Measurements from ENCODE around the gene SUPT4H1. TPM values are rescaled to one million over a fixed set of nuclear protein-coding genes. Genes with fewer than 3 reads are reported as not detected.

SUPT4H1 gene
- total and polyA plus RNA-seq, 2 experiments from 2014 or later = 82.2 to 83.7 TPM

- no peaks in the 10 kb centered on the region for H3K36me3 Mint-ChIP-seq (ENCODE audit: low read depth)
- no peak overlapping the region for H3K27ac Mint-ChIP-seq
- peaks cover 28% of the 10 kb centered on the region for H3K4me1 Mint-ChIP-seq
- TF ChIP-seq ZNF114 (CRISPR knock-in tag; IDR thresholded peaks at IDR 0.05) = no peak
- TF ChIP-seq EZH2 (IDR thresholded peaks at IDR 0.05; ENCODE audit: low read depth, unreplicated experiment) = no peak
- TF ChIP-seq, protein P1, sequence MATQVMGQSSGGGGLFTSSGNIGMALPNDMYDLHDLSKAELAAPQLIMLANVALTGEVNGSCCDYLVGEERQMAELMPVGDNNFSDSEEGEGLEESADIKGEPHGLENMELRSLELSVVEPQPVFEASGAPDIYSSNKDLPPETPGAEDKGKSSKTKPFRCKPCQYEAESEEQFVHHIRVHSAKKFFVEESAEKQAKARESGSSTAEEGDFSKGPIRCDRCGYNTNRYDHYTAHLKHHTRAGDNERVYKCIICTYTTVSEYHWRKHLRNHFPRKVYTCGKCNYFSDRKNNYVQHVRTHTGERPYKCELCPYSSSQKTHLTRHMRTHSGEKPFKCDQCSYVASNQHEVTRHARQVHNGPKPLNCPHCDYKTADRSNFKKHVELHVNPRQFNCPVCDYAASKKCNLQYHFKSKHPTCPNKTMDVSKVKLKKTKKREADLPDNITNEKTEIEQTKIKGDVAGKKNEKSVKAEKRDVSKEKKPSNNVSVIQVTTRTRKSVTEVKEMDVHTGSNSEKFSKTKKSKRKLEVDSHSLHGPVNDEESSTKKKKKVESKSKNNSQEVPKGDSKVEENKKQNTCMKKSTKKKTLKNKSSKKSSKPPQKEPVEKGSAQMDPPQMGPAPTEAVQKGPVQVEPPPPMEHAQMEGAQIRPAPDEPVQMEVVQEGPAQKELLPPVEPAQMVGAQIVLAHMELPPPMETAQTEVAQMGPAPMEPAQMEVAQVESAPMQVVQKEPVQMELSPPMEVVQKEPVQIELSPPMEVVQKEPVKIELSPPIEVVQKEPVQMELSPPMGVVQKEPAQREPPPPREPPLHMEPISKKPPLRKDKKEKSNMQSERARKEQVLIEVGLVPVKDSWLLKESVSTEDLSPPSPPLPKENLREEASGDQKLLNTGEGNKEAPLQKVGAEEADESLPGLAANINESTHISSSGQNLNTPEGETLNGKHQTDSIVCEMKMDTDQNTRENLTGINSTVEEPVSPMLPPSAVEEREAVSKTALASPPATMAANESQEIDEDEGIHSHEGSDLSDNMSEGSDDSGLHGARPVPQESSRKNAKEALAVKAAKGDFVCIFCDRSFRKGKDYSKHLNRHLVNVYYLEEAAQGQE (IDR thresholded peaks at IDR 0.05; ENCODE audit: unreplicated experiment) = no peak
- TF ChIP-seq EZH2phosphoT487 (IDR thresholded peaks at IDR 0.05; ENCODE audit: unreplicated experiment) = no peak
- no peak for TF ChIP-seq NANOG (IDR thresholded peaks at IDR 0.05; ENCODE audit: borderline replicate concordance)
- TF ChIP-seq ETS1 (IDR thresholded peaks at IDR 0.05) = no peak
- TF ChIP-seq, protein P2, sequence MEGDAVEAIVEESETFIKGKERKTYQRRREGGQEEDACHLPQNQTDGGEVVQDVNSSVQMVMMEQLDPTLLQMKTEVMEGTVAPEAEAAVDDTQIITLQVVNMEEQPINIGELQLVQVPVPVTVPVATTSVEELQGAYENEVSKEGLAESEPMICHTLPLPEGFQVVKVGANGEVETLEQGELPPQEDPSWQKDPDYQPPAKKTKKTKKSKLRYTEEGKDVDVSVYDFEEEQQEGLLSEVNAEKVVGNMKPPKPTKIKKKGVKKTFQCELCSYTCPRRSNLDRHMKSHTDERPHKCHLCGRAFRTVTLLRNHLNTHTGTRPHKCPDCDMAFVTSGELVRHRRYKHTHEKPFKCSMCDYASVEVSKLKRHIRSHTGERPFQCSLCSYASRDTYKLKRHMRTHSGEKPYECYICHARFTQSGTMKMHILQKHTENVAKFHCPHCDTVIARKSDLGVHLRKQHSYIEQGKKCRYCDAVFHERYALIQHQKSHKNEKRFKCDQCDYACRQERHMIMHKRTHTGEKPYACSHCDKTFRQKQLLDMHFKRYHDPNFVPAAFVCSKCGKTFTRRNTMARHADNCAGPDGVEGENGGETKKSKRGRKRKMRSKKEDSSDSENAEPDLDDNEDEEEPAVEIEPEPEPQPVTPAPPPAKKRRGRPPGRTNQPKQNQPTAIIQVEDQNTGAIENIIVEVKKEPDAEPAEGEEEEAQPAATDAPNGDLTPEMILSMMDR (conservative IDR thresholded peaks at IDR 0.05; ENCODE audit: low read depth in 2 of 2) = no peak
- TF ChIP-seq POLR2AphosphoS5 (IDR thresholded peaks at IDR 0.05; ENCODE audit: low read depth) = no peak
- TF ChIP-seq JUNB (IDR thresholded peaks at IDR 0.05; ENCODE audit: unreplicated experiment) = no peak
- TF ChIP-seq ZNF331 (CRISPR knock-in tag; IDR thresholded peaks at IDR 0.05; ENCODE audit: low read depth) = no peak
- TF ChIP-seq, protein P3, sequence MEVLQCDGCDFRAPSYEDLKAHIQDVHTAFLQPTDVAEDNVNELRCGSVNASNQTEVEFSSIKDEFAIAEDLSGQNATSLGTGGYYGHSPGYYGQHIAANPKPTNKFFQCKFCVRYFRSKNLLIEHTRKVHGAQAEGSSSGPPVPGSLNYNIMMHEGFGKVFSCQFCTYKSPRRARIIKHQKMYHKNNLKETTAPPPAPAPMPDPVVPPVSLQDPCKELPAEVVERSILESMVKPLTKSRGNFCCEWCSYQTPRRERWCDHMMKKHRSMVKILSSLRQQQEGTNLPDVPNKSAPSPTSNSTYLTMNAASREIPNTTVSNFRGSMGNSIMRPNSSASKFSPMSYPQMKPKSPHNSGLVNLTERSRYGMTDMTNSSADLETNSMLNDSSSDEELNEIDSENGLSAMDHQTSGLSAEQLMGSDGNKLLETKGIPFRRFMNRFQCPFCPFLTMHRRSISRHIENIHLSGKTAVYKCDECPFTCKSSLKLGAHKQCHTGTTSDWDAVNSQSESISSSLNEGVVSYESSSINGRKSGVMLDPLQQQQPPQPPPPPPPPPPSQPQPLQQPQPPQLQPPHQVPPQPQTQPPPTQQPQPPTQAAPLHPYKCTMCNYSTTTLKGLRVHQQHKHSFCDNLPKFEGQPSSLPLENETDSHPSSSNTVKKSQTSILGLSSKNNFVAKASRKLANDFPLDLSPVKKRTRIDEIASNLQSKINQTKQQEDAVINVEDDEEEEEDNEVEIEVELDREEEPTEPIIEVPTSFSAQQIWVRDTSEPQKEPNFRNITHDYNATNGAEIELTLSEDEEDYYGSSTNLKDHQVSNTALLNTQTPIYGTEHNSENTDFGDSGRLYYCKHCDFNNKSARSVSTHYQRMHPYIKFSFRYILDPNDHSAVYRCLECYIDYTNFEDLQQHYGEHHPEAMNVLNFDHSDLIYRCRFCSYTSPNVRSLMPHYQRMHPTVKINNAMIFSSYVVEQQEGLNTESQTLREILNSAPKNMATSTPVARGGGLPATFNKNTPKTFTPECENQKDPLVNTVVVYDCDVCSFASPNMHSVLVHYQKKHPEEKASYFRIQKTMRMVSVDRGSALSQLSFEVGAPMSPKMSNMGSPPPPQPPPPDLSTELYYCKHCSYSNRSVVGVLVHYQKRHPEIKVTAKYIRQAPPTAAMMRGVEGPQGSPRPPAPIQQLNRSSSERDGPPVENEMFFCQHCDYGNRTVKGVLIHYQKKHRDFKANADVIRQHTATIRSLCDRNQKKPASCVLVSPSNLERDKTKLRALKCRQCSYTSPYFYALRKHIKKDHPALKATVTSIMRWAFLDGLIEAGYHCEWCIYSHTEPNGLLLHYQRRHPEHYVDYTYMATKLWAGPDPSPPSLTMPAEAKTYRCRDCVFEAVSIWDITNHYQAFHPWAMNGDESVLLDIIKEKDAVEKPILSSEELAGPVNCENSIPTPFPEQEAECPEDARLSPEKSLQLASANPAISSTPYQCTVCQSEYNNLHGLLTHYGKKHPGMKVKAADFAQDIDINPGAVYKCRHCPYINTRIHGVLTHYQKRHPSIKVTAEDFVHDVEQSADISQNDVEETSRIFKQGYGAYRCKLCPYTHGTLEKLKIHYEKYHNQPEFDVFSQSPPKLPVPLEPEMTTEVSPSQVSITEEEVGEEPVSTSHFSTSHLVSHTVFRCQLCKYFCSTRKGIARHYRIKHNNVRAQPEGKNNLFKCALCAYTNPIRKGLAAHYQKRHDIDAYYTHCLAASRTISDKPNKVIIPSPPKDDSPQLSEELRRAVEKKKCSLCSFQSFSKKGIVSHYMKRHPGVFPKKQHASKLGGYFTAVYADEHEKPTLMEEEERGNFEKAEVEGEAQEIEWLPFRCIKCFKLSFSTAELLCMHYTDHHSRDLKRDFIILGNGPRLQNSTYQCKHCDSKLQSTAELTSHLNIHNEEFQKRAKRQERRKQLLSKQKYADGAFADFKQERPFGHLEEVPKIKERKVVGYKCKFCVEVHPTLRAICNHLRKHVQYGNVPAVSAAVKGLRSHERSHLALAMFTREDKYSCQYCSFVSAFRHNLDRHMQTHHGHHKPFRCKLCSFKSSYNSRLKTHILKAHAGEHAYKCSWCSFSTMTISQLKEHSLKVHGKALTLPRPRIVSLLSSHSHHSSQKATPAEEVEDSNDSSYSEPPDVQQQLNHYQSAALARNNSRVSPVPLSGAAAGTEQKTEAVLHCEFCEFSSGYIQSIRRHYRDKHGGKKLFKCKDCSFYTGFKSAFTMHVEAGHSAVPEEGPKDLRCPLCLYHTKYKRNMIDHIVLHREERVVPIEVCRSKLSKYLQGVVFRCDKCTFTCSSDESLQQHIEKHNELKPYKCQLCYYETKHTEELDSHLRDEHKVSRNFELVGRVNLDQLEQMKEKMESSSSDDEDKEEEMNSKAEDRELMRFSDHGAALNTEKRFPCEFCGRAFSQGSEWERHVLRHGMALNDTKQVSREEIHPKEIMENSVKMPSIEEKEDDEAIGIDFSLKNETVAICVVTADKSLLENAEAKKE (CRISPR knock-in tag; IDR thresholded peaks at IDR 0.05) = no peak
- no peak for TF ChIP-seq CREB1 (CRISPR knock-in tag; IDR thresholded peaks at IDR 0.05; ENCODE audit: low read depth)
- TF ChIP-seq STAT1 (IDR thresholded peaks at IDR 0.05; ENCODE audit: unreplicated experiment) = no peak
- H3K9me2 ChIP-seq (ENCODE audit: insufficient read depth) = no peaks in the 10 kb centered on the region
- no peaks in the 10 kb centered on the region for H3F3A ChIP-seq (replicated peaks; ENCODE audit: low read depth)
- H4K20me1 ChIP-seq (replicated peaks; ENCODE audit: insufficient read depth) = no peaks in the 10 kb centered on the region
- H3K9me3 Mint-ChIP-seq = no peaks in the 10 kb centered on the region
- no peak overlapping the region for H3K4me3 ChIP-seq
- no peak overlapping the region for H3K27ac ChIP-seq (ENCODE audit: low read depth)
- H3K4me2 ChIP-seq = no peak overlapping the region
- no peaks in the 10 kb centered on the region for H3K36me3 ChIP-seq (ENCODE audit: insufficient read depth)
- peaks cover 21% of the 10 kb centered on the region for H3K27me3 Mint-ChIP-seq (ENCODE audit: insufficient read depth, low read depth, poor library complexity)
- no peaks in the 10 kb centered on the region for H3K27me3 ChIP-seq (ENCODE audit: insufficient read depth)
- no peak overlapping the region for H2AFZ ChIP-seq
- H3K4me3 Mint-ChIP-seq = no peak overlapping the region
- no peaks in the 10 kb centered on the region for H3K79me2 ChIP-seq (replicated peaks; ENCODE audit: insufficient read depth)
- DNase-seq (ENCODE audit: low spot score) = no peak
- no peak for ATAC-seq
- peaks cover 21% of the 10 kb centered on the region for H3K4me1 ChIP-seq (ENCODE audit: insufficient read depth)
Observed at GRCh38 chr17:58373003-58373402, 21.0 kb upstream of the SUPT4H1 start.
